Endothelial cell (in vitro differentiated cells): ENCODE data around the gene FERMT3. TPM values are rescaled to one million over a fixed set of nuclear protein-coding genes. Genes with fewer than 3 reads are reported as not detected.

Source experiments
- DNase-seq: peaks from one replicate; pipeline ENCODE4 v3.0.0; 2021; ENCODE audit warnings: low spot score
- H3K27ac Mint-ChIP-seq: one replicate; pipeline ENCODE4 v1.8.0; 2021; ENCODE audit warnings: mixed read lengths, inconsistent platforms; ENCODE audit not compliant: unreplicated experiment
- H3K27me3 Mint-ChIP-seq: one replicate; pipeline ENCODE4 v1.8.0; 2021; ENCODE audit warnings: mild to moderate bottlenecking, moderate library complexity, mixed read lengths, inconsistent platforms; ENCODE audit not compliant: unreplicated experiment
- H3K36me3 Mint-ChIP-seq: one replicate; pipeline ENCODE4 v1.8.0; 2021; ENCODE audit warnings: mild to moderate bottlenecking, low read depth, mixed read lengths, inconsistent platforms; ENCODE audit not compliant: unreplicated experiment
- H3K4me1 Mint-ChIP-seq: one replicate; pipeline ENCODE4 v1.8.0; 2021; ENCODE audit warnings: mild to moderate bottlenecking, mixed read lengths, inconsistent platforms; ENCODE audit not compliant: unreplicated experiment
- H3K4me3 Mint-ChIP-seq: one replicate; pipeline ENCODE4 v1.8.0; 2021; ENCODE audit warnings: mild to moderate bottlenecking, mixed read lengths, inconsistent platforms; ENCODE audit not compliant: unreplicated experiment
- H3K9me3 Mint-ChIP-seq: one replicate; pipeline ENCODE4 v1.8.0; 2021; ENCODE audit warnings: mixed read lengths, inconsistent platforms; ENCODE audit not compliant: unreplicated experiment
- CTCF ChIP-seq: fragments of 200-600 bp; sonication (generic); IDR thresholded peaks from one replicate; pipeline ENCODE4 v1.5.0; 2021; ENCODE audit warnings: antibody characterized with exemption; ENCODE audit not compliant: unreplicated experiment
- total RNA-seq: library from RNA; stranded (reverse); fragmentation: NEBNext Ultra II Directional; extraction: Animal tissue kit (Norgen Biotek cat#: 25700); gene quantifications from one replicate; pipeline ENCODE4 v1.2.1, GENCODE V29; 2021; ENCODE audit not compliant: unreplicated experiment

The FERMT3 gene
- total RNA-seq, 1 donor from 2014 or later = 6.2 TPM

GRCh38 chr11:64269540-64270220 lies 63.2 kb downstream of the FERMT3 start:
- peaks cover 17% of the 10 kb centered on the region for H3K4me1 Mint-ChIP-seq
- peak overlapping the region; percentile 96 for H3K27ac Mint-ChIP-seq
- peaks cover 14% of the 10 kb centered on the region for H3K36me3 Mint-ChIP-seq
- no peaks in the 10 kb centered on the region for H3K9me3 Mint-ChIP-seq
- H3K27me3 Mint-ChIP-seq = peaks cover 18% of the 10 kb centered on the region
- TF ChIP-seq CTCF = no peak
- peak overlapping the region; percentile 95 for H3K4me3 Mint-ChIP-seq
- peak; percentile 94 for DNase-seq

Other genes with a start within 250 kb of the FERMT3 start
- 188 TPM for gene COX8A, start 232.1 kb upstream of the FERMT3 start, total RNA-seq
- 69.8 TPM for gene OTUB1, start 220.3 kb upstream of the FERMT3 start, total RNA-seq
- gene FLRT1, start 170.8 kb upstream of the FERMT3 start, total RNA-seq = not detected
- gene MACROD1, start 40.6 kb upstream of the FERMT3 start, total RNA-seq = 4.1 TPM
- 124 TPM for gene STIP1, start 20.6 kb upstream of the FERMT3 start, total RNA-seq
- gene TRPT1, start 19.5 kb downstream of the FERMT3 start, total RNA-seq = 23.2 TPM
- 21.2 TPM for gene NUDT22, start 19.6 kb downstream of the FERMT3 start, total RNA-seq
- 38.0 TPM for gene DNAJC4, start 23.8 kb downstream of the FERMT3 start, total RNA-seq
- gene VEGFB, start 27.9 kb downstream of the FERMT3 start, total RNA-seq = 11.5 TPM
- gene FKBP2, start 34.4 kb downstream of the FERMT3 start, total RNA-seq = 35.3 TPM
- gene PPP1R14B, start 40.2 kb downstream of the FERMT3 start, total RNA-seq = 201 TPM
- 51.0 TPM for gene PLCB3, start 44.8 kb downstream of the FERMT3 start, total RNA-seq
- 40.7 TPM for gene BAD, start 77.9 kb downstream of the FERMT3 start, total RNA-seq
- 56.0 TPM for gene GPR137, start 79.1 kb downstream of the FERMT3 start, total RNA-seq
- 0.36 TPM for gene KCNK4, start 84.6 kb downstream of the FERMT3 start, total RNA-seq
- 0.38 TPM for gene CATSPERZ, start 93.6 kb downstream of the FERMT3 start, total RNA-seq
- gene ESRRA, start 98.8 kb downstream of the FERMT3 start, total RNA-seq = 42.3 TPM
- gene TRMT112, start 110.8 kb downstream of the FERMT3 start, total RNA-seq = 138 TPM
- gene PRDX5, start 111.4 kb downstream of the FERMT3 start, total RNA-seq = 264 TPM
- gene CCDC88B, start 133.5 kb downstream of the FERMT3 start, total RNA-seq = 8.3 TPM
- gene RPS6KA4, start 152.4 kb downstream of the FERMT3 start, total RNA-seq = 37.5 TPM